Neural progenitor cell (in vitro differentiated cells): ENCODE measurements around the gene SAC3D1. TPM values are rescaled to one million over a fixed set of nuclear protein-coding genes. Genes with fewer than 3 reads are reported as not detected.
A peak's percentile ranks its signal among the peaks of the same experiment; 100 is the strongest.

Source experiments
- DNase-seq: peaks from one replicate; pipeline ENCODE4 v3.0.0-alpha.2; 2016; ENCODE audit warnings: low spot score
- H2AFZ ChIP-seq: fragments of 200-600 bp; sonication (generic); replicated peaks from 2 replicates; pipeline ENCODE4 v1.6.1; 2016; ENCODE audit warnings: antibody characterized with exemption
- H3F3A ChIP-seq: fragments of 200-600 bp; sonication (generic); 2 replicates; pipeline ENCODE4 v1.6.1; 2016; ENCODE audit warnings: antibody characterized with exemption, low read depth
- H3K27ac ChIP-seq: fragments of 200-600 bp; sonication (generic); 2 replicates; pipeline ENCODE4 v1.5.1; 2016; ENCODE audit warnings: mild to moderate bottlenecking
- H3K27me3 ChIP-seq: fragments of 200-600 bp; sonication (generic); 2 replicates; pipeline ENCODE4 v1.6.1; 2016; ENCODE audit warnings: mild to moderate bottlenecking, moderate library complexity
- H3K36me3 ChIP-seq: fragments of 200-600 bp; sonication (generic); 2 replicates; pipeline ENCODE4 v1.5.1; 2016
- H3K4me1 ChIP-seq: fragments of 200-600 bp; sonication (generic); 2 replicates; pipeline ENCODE4 v1.6.1; 2016; ENCODE audit warnings: mixed run types
- H3K4me2 ChIP-seq: fragments of 200-600 bp; sonication (generic); 2 replicates; pipeline ENCODE4 v1.6.1; 2016
- H3K4me3 ChIP-seq: fragments of 200-600 bp; sonication (generic); 2 replicates; pipeline ENCODE4 v1.5.1; 2016
- H3K79me2 ChIP-seq: fragments of 200-600 bp; sonication (generic); 2 replicates; pipeline ENCODE4 v1.6.1; 2016; ENCODE audit warnings: low read depth
- H3K9ac ChIP-seq: fragments of 200-600 bp; sonication (generic); 2 replicates; pipeline ENCODE4 v1.6.1; 2016
- H3K9me3 ChIP-seq: fragments of 200-600 bp; sonication (generic); 2 replicates; pipeline ENCODE4 v1.5.1; 2016; ENCODE audit warnings: low read depth
- H4K20me1 ChIP-seq: fragments of 200-600 bp; sonication (generic); 2 replicates; pipeline ENCODE4 v1.6.1; 2016; ENCODE audit warnings: low read depth
- H3K27ac Mint-ChIP-seq: 3 replicates; pipeline ENCODE4 v1.8.0; 2021; ENCODE audit warnings: mixed read lengths
- H3K27me3 Mint-ChIP-seq: 2 replicates; pipeline ENCODE4 v1.8.0; 2022; ENCODE audit warnings: low read depth, mild to moderate bottlenecking, inconsistent platforms, moderate library complexity, mixed read lengths; ENCODE audit not compliant: insufficient read depth
- H3K36me3 Mint-ChIP-seq: 3 replicates; pipeline ENCODE4 v1.8.0; 2021; ENCODE audit warnings: mixed read lengths
- H3K4me1 Mint-ChIP-seq: 3 replicates; pipeline ENCODE4 v1.8.0; 2021; ENCODE audit warnings: mixed read lengths
- H3K4me3 Mint-ChIP-seq: 3 replicates; pipeline ENCODE4 v1.8.0; 2021; ENCODE audit warnings: mild to moderate bottlenecking, moderate library complexity, mixed read lengths
- H3K9me3 Mint-ChIP-seq: 3 replicates; pipeline ENCODE4 v1.8.0; 2020; ENCODE audit warnings: mixed read lengths
- EZH2 ChIP-seq: fragments of 200-600 bp; sonication (generic); IDR thresholded peaks from 2 replicates; pipeline ENCODE4 v1.6.1; 2017; ENCODE audit warnings: antibody characterized with exemption, mild to moderate bottlenecking, moderate library complexity
- EZH2phosphoT487 ChIP-seq: fragments of 200-600 bp; sonication (generic); IDR thresholded peaks from 2 replicates; pipeline ENCODE4 v1.6.1; 2017; ENCODE audit warnings: antibody characterized with exemption
- total RNA-seq: library from RNA; depleted of rRNA; stranded (reverse); fragments of >200 nt; gene quantifications from 2 replicates; pipeline ENCODE4 v1.2.3, GENCODE V29; 2015; ENCODE audit warnings: low replicate concordance
- TF ChIP-seq, protein P1 (sequence below): fragments of 200-600 bp; sonication (generic); IDR thresholded peaks from 2 replicates; pipeline ENCODE4 v1.5.1; 2017; ENCODE audit warnings: antibody characterized with exemption, mild to moderate bottlenecking

Gene SAC3D1
- 3.0 and 13.2 TPM in 2 replicates for total RNA-seq

- peaks cover 15% of the 10 kb centered on the region for H3K79me2 ChIP-seq
- no peaks in the 10 kb centered on the region for H3K4me1 ChIP-seq
- peak within 1 kb of the TSS; percentile 76 for H3K27ac ChIP-seq
- Mint-ChIP-seq H3K36me3 (peaks cover 7% of the 10 kb centered on the region), H3K9me3 (no peaks in the 10 kb centered on the region), H3K27me3 (peaks cover 14% of the 10 kb centered on the region), H3K4me1 (peaks cover 9% of the 10 kb centered on the region), H3K4me3 (peak within 1 kb of the TSS; percentile 93), H3K27ac (peak within 1 kb of the TSS; percentile 91)
- H3K9me3 ChIP-seq = no peaks in the 10 kb centered on the region
- H3K9ac ChIP-seq = peak within 1 kb of the TSS; percentile 60
- TF ChIP-seq, protein P1, sequence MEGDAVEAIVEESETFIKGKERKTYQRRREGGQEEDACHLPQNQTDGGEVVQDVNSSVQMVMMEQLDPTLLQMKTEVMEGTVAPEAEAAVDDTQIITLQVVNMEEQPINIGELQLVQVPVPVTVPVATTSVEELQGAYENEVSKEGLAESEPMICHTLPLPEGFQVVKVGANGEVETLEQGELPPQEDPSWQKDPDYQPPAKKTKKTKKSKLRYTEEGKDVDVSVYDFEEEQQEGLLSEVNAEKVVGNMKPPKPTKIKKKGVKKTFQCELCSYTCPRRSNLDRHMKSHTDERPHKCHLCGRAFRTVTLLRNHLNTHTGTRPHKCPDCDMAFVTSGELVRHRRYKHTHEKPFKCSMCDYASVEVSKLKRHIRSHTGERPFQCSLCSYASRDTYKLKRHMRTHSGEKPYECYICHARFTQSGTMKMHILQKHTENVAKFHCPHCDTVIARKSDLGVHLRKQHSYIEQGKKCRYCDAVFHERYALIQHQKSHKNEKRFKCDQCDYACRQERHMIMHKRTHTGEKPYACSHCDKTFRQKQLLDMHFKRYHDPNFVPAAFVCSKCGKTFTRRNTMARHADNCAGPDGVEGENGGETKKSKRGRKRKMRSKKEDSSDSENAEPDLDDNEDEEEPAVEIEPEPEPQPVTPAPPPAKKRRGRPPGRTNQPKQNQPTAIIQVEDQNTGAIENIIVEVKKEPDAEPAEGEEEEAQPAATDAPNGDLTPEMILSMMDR = peak; percentile 6
- TF ChIP-seq EZH2 = no peak
- H3K4me2 ChIP-seq = peak within 1 kb of the TSS; percentile 99
- H4K20me1 ChIP-seq = peaks cover 17% of the 10 kb centered on the region
- H3K4me3 ChIP-seq = peak within 1 kb of the TSS; percentile 76
- H3K36me3 ChIP-seq = no peaks in the 10 kb centered on the region
- DNase-seq = peak; percentile 92
- H3F3A ChIP-seq = peaks cover 8% of the 10 kb centered on the region
- no peaks in the 10 kb centered on the region for H3K27me3 ChIP-seq
- peak within 1 kb of the TSS; percentile 98 for H2AFZ ChIP-seq
Measured at GRCh38 chr11:65040847-65041622, at the start of gene SAC3D1. TSS of gene SAC3D1 (plus strand) at chr11:65041210. CDS start at chr11:65041293, 83 bp downstream.

DNA sequence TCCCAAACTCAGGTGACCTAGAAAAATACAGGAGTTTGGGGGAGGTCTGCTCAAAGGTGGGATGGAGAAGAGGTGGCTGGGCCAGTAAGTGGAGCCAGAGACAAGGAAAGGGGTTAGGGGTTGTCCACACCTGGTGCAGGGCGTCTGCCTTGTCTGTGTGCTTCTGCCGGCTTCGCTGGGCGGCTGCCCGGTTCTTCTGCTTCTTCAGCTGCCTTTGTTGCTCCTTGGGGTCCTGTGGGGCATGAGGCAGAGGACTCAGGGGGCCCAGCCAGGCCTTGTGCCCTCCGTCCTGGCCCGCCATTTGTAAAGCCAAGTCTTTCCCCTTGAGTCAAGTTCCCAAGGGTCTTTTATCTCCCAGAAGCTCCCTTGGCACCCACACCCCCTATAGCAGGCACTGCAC lies 46.7 kb upstream of the SAC3D1 start:
- no peak overlapping the region for H3K27ac Mint-ChIP-seq
- TF ChIP-seq, protein P1 = no peak
- TF ChIP-seq EZH2 = no peak
- TF ChIP-seq EZH2phosphoT487 = no peak

GRCh38 chr11:64996327-64996709 lies 44.7 kb upstream of the SAC3D1 start:
- H3K4me3 Mint-ChIP-seq = peak overlapping the region; percentile 63
- H3K4me3 ChIP-seq = no peak overlapping the region

More for the DNA sequence above, 46.7 kb upstream of the SAC3D1 start:
- Histone ChIP-seq H3K27me3 (no peaks in the 10 kb centered on the region), H3K4me3 (no peak overlapping the region), H2AFZ (no peak overlapping the region), H3K4me1 (no peaks in the 10 kb centered on the region), H3K9ac (no peak overlapping the region), H3F3A (peaks cover 6% of the 10 kb centered on the region), H3K79me2 (no peaks in the 10 kb centered on the region), H3K9me3 (no peaks in the 10 kb centered on the region), H3K27ac (no peak overlapping the region), H3K36me3 (no peaks in the 10 kb centered on the region), H3K4me2 (no peak overlapping the region), H4K20me1 (no peaks in the 10 kb centered on the region)
- Mint-ChIP-seq H3K27me3 (peaks cover 7% of the 10 kb centered on the region), H3K4me1 (peaks cover 18% of the 10 kb centered on the region), H3K9me3 (no peaks in the 10 kb centered on the region), H3K4me3 (no peak overlapping the region), H3K36me3 (no peaks in the 10 kb centered on the region)
- DNase-seq = no peak

More at GRCh38 chr11:64996327-64996709, 44.7 kb upstream of the SAC3D1 start:
- peaks cover 7% of the 10 kb centered on the region for H3K27me3 Mint-ChIP-seq
- H3K36me3 ChIP-seq = no peaks in the 10 kb centered on the region
- H3K36me3 Mint-ChIP-seq = no peaks in the 10 kb centered on the region
- H3K9ac ChIP-seq = no peak overlapping the region
- DNase-seq = no peak
- peaks cover 12% of the 10 kb centered on the region for H3K4me1 Mint-ChIP-seq
- H3K27ac ChIP-seq = no peak overlapping the region
- TF ChIP-seq EZH2phosphoT487 (no peak), EZH2 (no peak)
- TF ChIP-seq, protein P1 = no peak
- no peaks in the 10 kb centered on the region for H3K4me1 ChIP-seq
- no peaks in the 10 kb centered on the region for H3K9me3 ChIP-seq
- peak overlapping the region; percentile 85 for H3K27ac Mint-ChIP-seq
- no peaks in the 10 kb centered on the region for H4K20me1 ChIP-seq
- peak overlapping the region; percentile 92 for H2AFZ ChIP-seq
- no peaks in the 10 kb centered on the region for H3K27me3 ChIP-seq
- peak overlapping the region; percentile 10 for H3K4me2 ChIP-seq
- H3F3A ChIP-seq = peaks cover 6% of the 10 kb centered on the region
- no peaks in the 10 kb centered on the region for H3K9me3 Mint-ChIP-seq
- no peaks in the 10 kb centered on the region for H3K79me2 ChIP-seq
